EH (cell line): ENCODE measurements around the gene ADAMTS12.
"Not testable (repeated sequence)": the region's sequence is repeated elsewhere in the genome, so short reads cannot be mapped to it uniquely, and the experiment has no call there.

Experiments
- DNase-seq: peaks from one replicate; pipeline ENCODE4 v3.0.0-alpha.2; 2015; ENCODE audit warnings: low read depth

The ADAMTS12 gene

GRCh38 chr5:33530183-33531036, 361.4 kb downstream of the ADAMTS12 start:
- DNase-seq, result no peak

- DNase-seq, result no peak
Observed at GRCh38 chr5:33527696-33528095, 364.1 kb downstream of the ADAMTS12 start.

GRCh38 chr5:33526755-33527154, 365.0 kb downstream of the ADAMTS12 start:
- no peak for DNase-seq

DNA sequence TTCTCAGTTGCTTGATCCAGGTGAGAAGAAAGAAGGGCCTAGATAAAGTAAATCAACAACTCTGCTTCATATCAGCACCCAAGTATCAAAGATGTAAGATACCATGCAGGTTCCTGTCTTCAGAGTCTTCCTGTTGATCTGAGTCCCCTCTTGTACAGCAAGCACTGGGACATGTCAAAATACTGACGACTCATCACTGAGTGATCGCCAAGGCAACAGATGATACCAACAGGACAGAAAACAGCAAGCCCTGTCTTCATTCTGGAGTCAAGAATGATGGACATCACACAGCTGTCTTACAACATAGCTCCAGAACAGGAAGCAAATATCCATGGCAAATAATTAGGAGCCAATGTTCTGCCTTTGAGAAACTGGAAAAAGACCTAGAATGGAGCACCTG, 367.3 kb downstream of the ADAMTS12 start:
- peak; percentile 34 for DNase-seq

- DNase-seq, result no peak
Observed at GRCh38 chr5:33523208-33523771, 368.5 kb downstream of the ADAMTS12 start.

DNA sequence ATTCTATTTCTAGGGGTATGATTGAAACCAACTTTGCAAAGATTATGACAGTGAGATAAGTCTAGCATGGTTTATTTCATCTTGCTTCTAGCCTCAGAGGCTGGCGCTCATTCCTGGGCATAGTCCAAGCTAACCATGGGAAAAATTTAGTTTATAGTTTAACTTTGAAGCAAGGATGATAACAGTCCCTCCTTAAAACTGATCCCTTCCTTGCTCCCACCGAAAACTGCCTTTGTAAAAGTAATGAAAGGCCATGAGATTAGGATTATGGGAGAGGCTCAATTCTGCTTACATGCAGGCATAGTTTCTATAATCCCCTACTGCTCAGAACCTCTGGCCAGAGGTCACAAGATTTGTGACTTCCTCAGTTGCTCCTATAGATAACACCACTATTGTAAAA, 375.4 kb downstream of the ADAMTS12 start:
- DNase-seq, result no peak

- DNase-seq, result not testable (repeated sequence)
Observed at GRCh38 chr5:33515366-33515765, 376.4 kb downstream of the ADAMTS12 start.

DNA sequence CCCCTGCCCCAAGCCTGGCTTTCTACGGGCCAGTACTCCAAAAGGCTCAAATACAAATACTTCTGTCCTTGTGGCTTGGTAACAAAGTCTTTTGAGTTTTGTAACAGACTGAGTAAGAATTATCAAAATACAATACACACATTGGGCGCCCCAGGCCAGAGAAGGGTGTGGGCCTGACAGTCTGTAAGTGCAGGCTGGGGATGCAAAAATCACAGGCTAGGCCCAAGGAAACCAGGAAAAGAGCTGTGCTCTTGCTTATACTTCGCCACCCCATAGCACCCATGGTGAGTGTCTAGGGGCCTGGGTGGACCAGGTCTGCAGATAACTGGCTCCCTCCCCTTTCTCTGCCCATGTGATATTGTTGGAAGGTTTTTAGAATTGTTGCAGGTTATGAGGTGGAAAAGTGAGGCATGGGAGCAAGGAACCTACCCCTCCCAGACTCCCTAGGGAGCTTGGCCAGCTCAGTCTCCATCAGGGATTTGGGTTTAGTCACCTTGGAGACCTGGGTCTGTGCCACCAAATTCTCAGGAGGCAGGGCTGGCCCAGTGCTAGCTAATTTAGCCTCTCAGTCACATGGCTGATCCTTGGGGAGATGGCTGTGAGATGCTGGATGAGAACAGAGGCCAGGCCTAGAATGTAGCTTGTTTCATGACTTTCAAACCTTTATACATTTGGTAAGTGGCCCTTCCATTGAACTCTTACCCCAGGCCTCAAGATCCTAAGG, 378.2 kb downstream of the ADAMTS12 start:
- peak; percentile 12 for DNase-seq

GRCh38 chr5:33509036-33509435, 382.8 kb downstream of the ADAMTS12 start:
- DNase-seq, result peak; percentile 29

DNA sequence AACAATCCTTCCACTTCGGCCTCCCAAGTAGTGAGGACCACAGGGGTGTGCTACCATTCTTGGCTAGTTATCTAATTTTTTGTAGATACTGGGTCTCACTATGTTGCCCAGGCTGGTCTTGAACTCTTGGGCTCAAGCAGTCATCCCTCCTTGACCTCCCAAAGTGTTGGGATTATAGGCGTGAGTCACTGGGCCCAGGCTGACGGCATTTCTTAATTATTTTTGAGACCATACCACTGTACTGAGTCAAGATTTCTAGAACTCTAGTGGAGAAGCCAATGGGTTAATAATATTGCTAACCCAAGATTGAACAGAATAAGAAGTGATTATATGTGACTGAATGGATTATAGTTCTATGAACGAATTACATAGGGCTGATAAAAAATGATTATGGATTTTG, 384.4 kb downstream of the ADAMTS12 start:
- DNase-seq, result peak; percentile 35

DNA sequence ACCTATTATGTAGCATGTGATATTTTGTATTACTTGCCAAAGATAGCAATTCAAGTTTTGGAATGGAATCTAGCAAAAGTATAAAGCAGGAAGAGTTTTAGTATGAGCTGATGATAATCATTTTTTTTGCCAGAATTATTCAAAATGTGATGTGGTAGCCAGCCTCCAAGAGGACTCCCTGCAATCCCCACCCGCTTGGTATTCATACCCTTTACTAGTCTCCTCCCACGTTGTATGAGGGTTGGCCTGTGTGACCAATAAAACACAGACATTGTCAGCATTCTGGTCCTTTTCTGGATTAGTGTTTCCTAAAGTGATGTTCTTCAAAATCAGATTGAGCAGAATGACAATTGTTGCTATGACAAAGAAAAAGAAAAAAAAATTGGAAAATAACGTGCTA, 387.2 kb downstream of the ADAMTS12 start:
- no peak for DNase-seq

- DNase-seq, result no peak
Observed at GRCh38 chr5:33501899-33502298, 389.9 kb downstream of the ADAMTS12 start.

DNA sequence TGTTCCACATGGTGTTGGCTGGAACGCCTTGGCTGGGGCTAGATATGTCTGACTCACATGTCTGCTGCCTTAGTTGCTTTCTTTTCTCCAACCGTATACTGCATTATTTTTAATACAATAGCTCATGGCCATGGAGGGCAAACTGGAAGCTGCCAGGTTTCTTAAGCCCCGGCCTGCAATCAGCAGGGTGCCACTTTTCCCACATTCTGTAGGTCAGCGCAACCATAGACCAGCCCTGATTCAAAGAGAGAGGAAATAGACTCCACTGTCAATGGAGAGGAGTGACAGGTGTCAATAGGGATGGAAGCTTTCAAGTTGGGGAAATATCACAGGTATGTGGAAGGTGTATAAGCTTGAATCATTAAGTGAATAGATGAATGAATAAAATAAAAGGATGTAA, 390.5 kb downstream of the ADAMTS12 start:
- no peak for DNase-seq

DNA sequence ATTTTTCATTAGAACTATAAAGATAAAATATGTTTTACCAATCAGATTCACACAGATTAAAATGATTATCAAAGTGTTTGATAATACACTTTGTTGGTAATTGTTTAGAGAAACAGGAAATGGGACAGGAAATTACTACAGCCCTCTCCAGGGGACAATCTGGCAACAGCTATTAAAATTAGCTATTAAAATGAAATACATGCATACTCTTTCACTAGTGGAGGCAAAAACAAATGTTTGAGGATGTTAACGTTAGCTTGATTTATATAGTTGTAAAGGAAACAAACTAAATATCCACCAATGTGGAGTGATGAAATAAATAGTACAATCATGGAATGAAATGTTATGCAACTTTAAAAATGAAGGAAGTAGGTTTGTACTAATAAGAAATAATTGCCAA, 397.3 kb downstream of the ADAMTS12 start:
- DNase-seq, result peak; percentile 22

GRCh38 chr5:33491941-33492340, 399.8 kb downstream of the ADAMTS12 start:
- peak; percentile 59 for DNase-seq

- DNase-seq, result no peak
Observed at GRCh38 chr5:33490071-33490665, 401.6 kb downstream of the ADAMTS12 start.

DNA sequence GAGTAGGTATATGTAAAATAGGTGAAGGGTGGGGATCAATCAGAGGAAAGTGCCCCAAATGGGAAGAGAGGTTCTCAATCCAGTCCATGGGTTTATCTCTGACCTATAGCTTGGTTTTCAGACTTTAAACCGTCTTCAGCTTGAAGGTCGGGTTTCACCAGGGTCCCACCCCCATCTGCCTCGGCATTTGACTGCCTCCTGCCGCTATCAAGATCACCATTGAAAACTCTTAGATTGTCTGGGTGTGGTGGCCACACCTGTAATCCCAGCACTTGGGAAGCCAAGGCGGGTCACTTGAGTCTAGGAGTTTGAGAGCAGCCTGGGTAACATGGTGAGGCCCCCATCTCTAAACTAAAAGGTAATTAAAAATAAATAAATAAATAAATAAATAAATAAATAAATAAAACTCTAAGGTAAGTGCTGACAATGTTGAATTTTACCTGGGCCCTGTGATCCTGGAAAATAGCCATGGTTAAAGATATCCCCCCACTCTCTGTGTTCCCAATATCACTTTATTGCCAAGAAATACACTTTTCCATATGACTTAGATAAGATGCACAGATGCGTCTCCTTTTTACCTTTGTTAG, 402.2 kb downstream of the ADAMTS12 start:
- no peak for DNase-seq

GRCh38 chr5:33488558-33489355, 403.0 kb downstream of the ADAMTS12 start:
- DNase-seq, result no peak

GRCh38 chr5:33487236-33487635, 404.6 kb downstream of the ADAMTS12 start:
- peak; percentile 9 for DNase-seq

- DNase-seq, result no peak
Observed at GRCh38 chr5:33482335-33482734, 409.5 kb downstream of the ADAMTS12 start.

- DNase-seq, result no peak
Observed at GRCh38 chr5:33480876-33481275, 410.9 kb downstream of the ADAMTS12 start.
